ENCODE results near the gene NLRP1.
A peak's percentile ranks its signal among the peaks of the same experiment; 100 is the strongest.

Gene NLRP1

GRCh38 chr17:5615476-5615875, 31.2 kb upstream of the NLRP1 start:
- Histone ChIP-seq H3K27ac (no peak overlapping the region), H3K36me3 (no peaks in the 10 kb centered on the region), H3K9me3 (no peaks in the 10 kb centered on the region), H3K4me1 (ENCODE audit: control insufficient read depth in 1 of 2, insufficient read depth in 1 of 2, low read depth in 1 of 2, low read length in 1 of 2) (peaks cover 18 to 23% of the 10 kb centered on the region in 2 experiments), H3K4me3 (ENCODE audit: low read depth in 1 of 2, low read length in 1 of 2) (no peak overlapping the region), H3K27me3 (peaks cover 51% of the 10 kb centered on the region)
- no peak for TF ChIP-seq CTCF (IDR thresholded peaks at IDR 0.05)

GRCh38 chr17:5610956-5611355, 26.6 kb upstream of the NLRP1 start:
- H3K27ac ChIP-seq: peak overlapping the region; percentile 94

GRCh38 chr17:5608399-5609112, 24.2 kb upstream of the NLRP1 start:
- Histone ChIP-seq H3K4me3 (ENCODE audit: low read depth in 1 of 2, low read length in 1 of 2) (no peak overlapping the region), H3K9me3 (no peaks in the 10 kb centered on the region), H3K27ac (no peak overlapping the region), H3K36me3 (no peaks in the 10 kb centered on the region), H3K4me1 (ENCODE audit: control insufficient read depth in 1 of 2, insufficient read depth in 1 of 2, low read depth in 1 of 2, low read length in 1 of 2) (peaks cover 33 to 36% of the 10 kb centered on the region in 2 experiments), H3K27me3 (peaks cover 21% of the 10 kb centered on the region)
- TF ChIP-seq CTCF (IDR thresholded peaks at IDR 0.05): no peak

More at GRCh38 chr17:5610956-5611355, 26.6 kb upstream of the NLRP1 start:
- Histone ChIP-seq H3K27me3 (peaks cover 19% of the 10 kb centered on the region), H3K4me1 (ENCODE audit: control insufficient read depth in 1 of 2, insufficient read depth in 1 of 2, low read depth in 1 of 2, low read length in 1 of 2) (peaks cover 30 to 36% of the 10 kb centered on the region in 2 experiments), H3K36me3 (no peaks in the 10 kb centered on the region), H3K4me3 (ENCODE audit: low read depth in 1 of 2, low read length in 1 of 2) (peak overlapping the region; percentile 5 to 47), H3K9me3 (no peaks in the 10 kb centered on the region)
- no peak for TF ChIP-seq CTCF (IDR thresholded peaks at IDR 0.05)

- no peaks in the 10 kb centered on the region for H3K9me3 ChIP-seq
- peaks cover 33 to 36% of the 10 kb centered on the region in 2 experiments for H3K4me1 ChIP-seq (ENCODE audit: control insufficient read depth in 1 of 2, insufficient read depth in 1 of 2, low read depth in 1 of 2, low read length in 1 of 2)
- H3K27me3 ChIP-seq: peaks cover 27% of the 10 kb centered on the region
- TF ChIP-seq CTCF (IDR thresholded peaks at IDR 0.05): no peak
- H3K36me3 ChIP-seq: no peaks in the 10 kb centered on the region
- H3K27ac ChIP-seq: no peak overlapping the region
- no peak overlapping the region for H3K4me3 ChIP-seq (ENCODE audit: low read depth in 1 of 2, low read length in 1 of 2)
Measured at GRCh38 chr17:5607946-5608345, 23.6 kb upstream of the NLRP1 start.

- H3K27ac ChIP-seq: no peak overlapping the region
- no peak for TF ChIP-seq CTCF (IDR thresholded peaks at IDR 0.05)
- peaks cover 15 to 16% of the 10 kb centered on the region in 2 experiments for H3K4me1 ChIP-seq (ENCODE audit: control insufficient read depth in 1 of 2, insufficient read depth in 1 of 2, low read depth in 1 of 2, low read length in 1 of 2)
- no peaks in the 10 kb centered on the region for H3K36me3 ChIP-seq
- no peaks in the 10 kb centered on the region for H3K9me3 ChIP-seq
- no peak overlapping the region for H3K4me3 ChIP-seq (ENCODE audit: low read depth in 1 of 2, low read length in 1 of 2)
- peaks cover 52% of the 10 kb centered on the region for H3K27me3 ChIP-seq
Measured at GRCh38 chr17:5605452-5605851, 21.1 kb upstream of the NLRP1 start.
